SK-N-SH (cell line): Measurements from ENCODE around the gene HBQ1. TPM values are rescaled to one million over a fixed set of nuclear protein-coding genes. Genes with fewer than 3 reads are reported as not detected.
"Not testable (repeated sequence)": the region's sequence is repeated elsewhere in the genome, so short reads cannot be mapped to it uniquely, and the experiment has no call there.

Experiments
- CTCF ChIA-PET: fragments of 300-600, 350-600 bp; formaldehyde crosslinking; extraction: SDS; loops from one replicate; lab custom pipeline; 2021; lab: Yijun Ruan, JAX
- POLR2A ChIA-PET: fragments of 350-600 bp; sonication (Branson Sonifier 250); formaldehyde crosslinking; extraction: SDS; loops from one replicate; lab custom pipeline; 2020; ENCODE audit warnings: antibody characterized with exemption, inconsistent platforms; lab: Yijun Ruan, JAX
- DNase-seq: peaks from one replicate; pipeline ENCODE4 v3.0.0; 2012
- H2AFZ ChIP-seq: fragments of 200-600 bp; sonication (generic); 2 replicates; pipeline ENCODE4 v1.8.1; 2016; ENCODE audit warnings: antibody characterized with exemption, mild to moderate bottlenecking, low read depth
- H3F3A ChIP-seq: fragments of 200-600 bp; sonication (generic); replicated peaks from 2 replicates; pipeline ENCODE3; 2016; ENCODE audit warnings: antibody characterized with exemption, mild to moderate bottlenecking; ENCODE audit not compliant: insufficient read depth
- H3K27ac ChIP-seq, 2 experiments: fragments of 200-500 bp in 1 of 2; fragments of 200-600 bp in 1 of 2; sonication (Bioruptor generic) in 1 of 2; sonication (generic), shearing (Covaris generic) in 1 of 2; 2 replicates each; pipeline versions ENCODE4 v1.5.1 to v1.6.1; 2014 to 2016; ENCODE audit warnings: low read depth in 2 of 2, inconsistent platforms in 1 of 2, low read length in 1 of 2, mild to moderate bottlenecking in 1 of 2, mixed read lengths in 1 of 2
- H3K27me3 ChIP-seq: fragments of 200-600 bp; sonication (generic), shearing (Covaris generic); 2 replicates; pipeline ENCODE4 v1.6.1; 2016; ENCODE audit warnings: mixed run types; ENCODE audit not compliant: insufficient read depth
- H3K36me3 ChIP-seq, 2 experiments: fragments of 200-500 bp in 1 of 2; fragments of 200-600 bp in 1 of 2; sonication (Bioruptor generic) in 1 of 2; sonication (generic) in 1 of 2; replicated peaks in 1 of 2; 2 replicates each; pipeline versions ENCODE3 to v1.5.1; 2014 to 2016; ENCODE audit warnings: low read length in 1 of 2, mild to moderate bottlenecking in 1 of 2; ENCODE audit not compliant: insufficient read depth in 2 of 2, control insufficient read depth in 1 of 2
- H3K4me1 ChIP-seq, 2 experiments: fragments of 200-500 bp in 1 of 2; fragments of 200-600 bp in 1 of 2; sonication (Bioruptor generic) in 1 of 2; sonication (generic), shearing (Covaris generic) in 1 of 2; 2 replicates each; pipeline versions ENCODE4 v1.5.1 to v1.6.1; 2014 to 2016; ENCODE audit warnings: low read depth in 1 of 2, low read length in 1 of 2, mixed run types in 1 of 2; ENCODE audit not compliant: insufficient read depth in 2 of 2, control insufficient read depth in 1 of 2
- H3K4me2 ChIP-seq: fragments of 200-600 bp; sonication (generic), shearing (Covaris generic); 2 replicates; pipeline ENCODE4 v1.6.1; 2017; ENCODE audit warnings: mixed run types
- H3K4me3 ChIP-seq, 2 experiments: fragments of 200-500 bp in 1 of 2; fragments of 200-600 bp in 1 of 2; sonication (Bioruptor generic) in 1 of 2; sonication (generic), shearing (Covaris generic) in 1 of 2; 2 replicates each; pipeline versions ENCODE4 v1.5.1 to v1.8.1; 2014 to 2016; ENCODE audit warnings: low read depth in 2 of 2, inconsistent platforms in 1 of 2, low read length in 1 of 2, mild to moderate bottlenecking in 1 of 2, mixed read lengths in 1 of 2, moderate library complexity in 1 of 2
- H3K79me2 ChIP-seq: fragments of 200-600 bp; sonication (generic); 2 replicates; pipeline ENCODE4 v1.8.1; 2017; ENCODE audit warnings: mild to moderate bottlenecking; ENCODE audit not compliant: insufficient read depth
- H3K9ac ChIP-seq: fragments of 200-600 bp; sonication (generic); 2 replicates; pipeline ENCODE4 v1.6.1; 2017; ENCODE audit warnings: mixed run types
- H3K9me2 ChIP-seq: fragments of 200-600 bp; sonication (generic); 2 replicates; pipeline ENCODE4 v1.6.1; 2017; ENCODE audit warnings: mixed run types
- H3K9me3 ChIP-seq: fragments of 200-600 bp; sonication (generic); 2 replicates; pipeline ENCODE4 v1.6.1; 2017; ENCODE audit warnings: mixed run types, mild to moderate bottlenecking, moderate library complexity
- H4K20me1 ChIP-seq: fragments of 200-600 bp; sonication (generic); 2 replicates; pipeline ENCODE4 v1.6.1; 2017; ENCODE audit warnings: mild to moderate bottlenecking, mixed run types; ENCODE audit not compliant: insufficient read depth
- JUND ChIP-seq: IDR thresholded peaks from 2 replicates; pipeline ENCODE4 v1.4.0; 2012
- NFIC ChIP-seq: IDR thresholded peaks from 2 replicates; pipeline ENCODE4 v1.4.0; 2012; ENCODE audit warnings: borderline replicate concordance
- PBX3 ChIP-seq: IDR thresholded peaks from 2 replicates; pipeline ENCODE4; 2012
- REST ChIP-seq: IDR thresholded peaks from 2 replicates; pipeline ENCODE4 v1.6.1; 2012; ENCODE audit warnings: mild to moderate bottlenecking, low read depth, low read length, moderate library complexity
- RFX5 ChIP-seq: IDR thresholded peaks from 2 replicates; pipeline ENCODE4 v1.6.1; 2012; ENCODE audit warnings: mild to moderate bottlenecking, improper control_type of control experiment, low read length
- SIN3A ChIP-seq: IDR thresholded peaks from 2 replicates; pipeline ENCODE4 v1.6.1; 2012; ENCODE audit warnings: low read depth, mild to moderate bottlenecking, low read length, moderate library complexity, borderline replicate concordance
- WGBS: methylation state at CpG from one replicate; pipeline ENCODE4 v1.1.6; 2017; ENCODE audit warnings: low lambda C conversion rate; 5-methylcytosine and 5-hydroxymethylcytosine counted together
- polyA plus RNA-seq, 3 experiments: library from polyadenylated mRNA; depleted of rRNA; stranded (reverse); fragments of >200 nt; gene quantifications; 2 replicates each; pipeline ENCODE4 v1.2.3, GENCODE V29; 2012
- TF ChIP-seq, protein P1 (sequence below): fragments of 200-600 bp; sonication (generic); IDR thresholded peaks from 2 replicates; pipeline ENCODE4 v1.6.1; 2017; ENCODE audit warnings: antibody characterized with exemption, mild to moderate bottlenecking, moderate library complexity

HBQ1 gene
- polyA plus RNA-seq, 1 of the 3 experiments (the other 2 are of a cell fraction) = 5.2 TPM

- 0% methylated on average over 1 of the region's 1 CpG for WGBS
- H3K4me1 ChIP-seq = peaks cover 0 to 5% of the 10 kb centered on the region in 2 experiments; a peak in 1 of 4 replicates
- H3K27me3 ChIP-seq = peaks cover 33% of the 10 kb centered on the region
- POLR2A ChIA-PET = no interaction called here
- no peak overlapping the region for H3K4me3 ChIP-seq
- H2AFZ ChIP-seq = no peak overlapping the region
- peaks cover 11% of the 10 kb centered on the region; the same call in 1 of the 2 replicates for H4K20me1 ChIP-seq
- TF ChIP-seq NFIC (no peak), PBX3 (no peak), JUND (no peak), REST (0 out of 2 replicates have a peak, but pooled peaks have one; percentile 34), RFX5 (no peak), SIN3A (no peak)
- TF ChIP-seq, protein P1, sequence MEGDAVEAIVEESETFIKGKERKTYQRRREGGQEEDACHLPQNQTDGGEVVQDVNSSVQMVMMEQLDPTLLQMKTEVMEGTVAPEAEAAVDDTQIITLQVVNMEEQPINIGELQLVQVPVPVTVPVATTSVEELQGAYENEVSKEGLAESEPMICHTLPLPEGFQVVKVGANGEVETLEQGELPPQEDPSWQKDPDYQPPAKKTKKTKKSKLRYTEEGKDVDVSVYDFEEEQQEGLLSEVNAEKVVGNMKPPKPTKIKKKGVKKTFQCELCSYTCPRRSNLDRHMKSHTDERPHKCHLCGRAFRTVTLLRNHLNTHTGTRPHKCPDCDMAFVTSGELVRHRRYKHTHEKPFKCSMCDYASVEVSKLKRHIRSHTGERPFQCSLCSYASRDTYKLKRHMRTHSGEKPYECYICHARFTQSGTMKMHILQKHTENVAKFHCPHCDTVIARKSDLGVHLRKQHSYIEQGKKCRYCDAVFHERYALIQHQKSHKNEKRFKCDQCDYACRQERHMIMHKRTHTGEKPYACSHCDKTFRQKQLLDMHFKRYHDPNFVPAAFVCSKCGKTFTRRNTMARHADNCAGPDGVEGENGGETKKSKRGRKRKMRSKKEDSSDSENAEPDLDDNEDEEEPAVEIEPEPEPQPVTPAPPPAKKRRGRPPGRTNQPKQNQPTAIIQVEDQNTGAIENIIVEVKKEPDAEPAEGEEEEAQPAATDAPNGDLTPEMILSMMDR = no peak
- no peaks in the 10 kb centered on the region for H3K9me3 ChIP-seq
- no peaks in the 10 kb centered on the region for H3K36me3 ChIP-seq
- H3K9ac ChIP-seq = no peak overlapping the region
- H3F3A ChIP-seq = peaks cover 7% of the 10 kb centered on the region
- no peaks in the 10 kb centered on the region for H3K79me2 ChIP-seq
- no peak for DNase-seq
- no peak overlapping the region for H3K27ac ChIP-seq
- no peaks in the 10 kb centered on the region for H3K9me2 ChIP-seq
- no peak overlapping the region for H3K4me2 ChIP-seq
- CTCF ChIA-PET = interaction anchor here (1.4 to 2.4 kb wide), 3 partner anchors 10 to 64 kb away, joined by 5 to 16 read pairs (median 7); partner anchors contain the start of gene HBQ1
Observed at GRCh38 chr16:170788-171187, 9.5 kb upstream of the HBQ1 start.

DNA sequence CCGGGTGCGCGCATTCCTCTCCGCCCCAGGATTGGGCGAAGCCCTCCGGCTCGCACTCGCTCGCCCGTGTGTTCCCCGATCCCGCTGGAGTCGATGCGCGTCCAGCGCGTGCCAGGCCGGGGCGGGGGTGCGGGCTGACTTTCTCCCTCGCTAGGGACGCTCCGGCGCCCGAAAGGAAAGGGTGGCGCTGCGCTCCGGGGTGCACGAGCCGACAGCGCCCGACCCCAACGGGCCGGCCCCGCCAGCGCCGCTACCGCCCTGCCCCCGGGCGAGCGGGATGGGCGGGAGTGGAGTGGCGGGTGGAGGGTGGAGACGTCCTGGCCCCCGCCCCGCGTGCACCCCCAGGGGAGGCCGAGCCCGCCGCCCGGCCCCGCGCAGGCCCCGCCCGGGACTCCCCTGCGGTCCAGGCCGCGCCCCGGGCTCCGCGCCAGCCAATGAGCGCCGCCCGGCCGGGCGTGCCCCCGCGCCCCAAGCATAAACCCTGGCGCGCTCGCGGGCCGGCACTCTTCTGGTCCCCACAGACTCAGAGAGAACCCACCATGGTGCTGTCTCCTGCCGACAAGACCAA is 7.8 kb upstream of the HBQ1 start, which contains the start of gene HBA2:
TSS of gene HBA2 (plus strand) at position 503 of the 568 bp plus-strand sequence. CDS start at position 540, 37 bp downstream.
- CTCF ChIA-PET = interaction anchor here (0.9 to 2.4 kb wide), 3 partner anchors 8 to 75 kb away, joined by 3 to 16 read pairs (median 4); partner anchors contain the start of gene HBQ1
- H2AFZ ChIP-seq, H3K4me3 ChIP-seq, H3K9me3 ChIP-seq, H3K9ac ChIP-seq, DNase-seq, H3K4me1 ChIP-seq, H3K79me2 ChIP-seq, H3K36me3 ChIP-seq, H3K9me2 ChIP-seq, H3K4me2 ChIP-seq, POLR2A ChIA-PET, H3F3A ChIP-seq, H3K27ac ChIP-seq: not testable (repeated sequence)
- no CpG with 5 or more reads among the region's 74 CpGs for WGBS
- H4K20me1 ChIP-seq = peaks cover 11% of the 10 kb centered on the region; the same call in 1 of the 2 replicates
- peaks cover 22% of the 10 kb centered on the region for H3K27me3 ChIP-seq

DNA sequence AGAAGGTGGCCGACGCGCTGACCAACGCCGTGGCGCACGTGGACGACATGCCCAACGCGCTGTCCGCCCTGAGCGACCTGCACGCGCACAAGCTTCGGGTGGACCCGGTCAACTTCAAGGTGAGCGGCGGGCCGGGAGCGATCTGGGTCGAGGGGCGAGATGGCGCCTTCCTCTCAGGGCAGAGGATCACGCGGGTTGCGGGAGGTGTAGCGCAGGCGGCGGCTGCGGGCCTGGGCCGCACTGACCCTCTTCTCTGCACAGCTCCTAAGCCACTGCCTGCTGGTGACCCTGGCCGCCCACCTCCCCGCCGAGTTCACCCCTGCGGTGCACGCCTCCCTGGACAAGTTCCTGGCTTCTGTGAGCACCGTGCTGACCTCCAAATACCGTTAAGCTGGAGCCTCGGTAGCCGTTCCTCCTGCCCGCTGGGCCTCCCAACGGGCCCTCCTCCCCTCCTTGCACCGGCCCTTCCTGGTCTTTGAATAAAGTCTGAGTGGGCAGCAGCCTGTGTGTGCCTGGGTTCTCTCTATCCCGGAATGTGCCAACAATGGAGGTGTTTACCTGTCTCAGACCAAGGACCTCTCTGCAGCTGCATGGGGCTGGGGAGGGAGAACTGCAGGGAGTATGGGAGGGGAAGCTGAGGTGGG is 6.9 kb upstream of the HBQ1 start:
- H3K4me1 ChIP-seq, POLR2A ChIA-PET, H3K27ac ChIP-seq, H3K9me2 ChIP-seq, H3K9me3 ChIP-seq, H3K4me2 ChIP-seq, H3K36me3 ChIP-seq, H3K79me2 ChIP-seq, CTCF ChIA-PET, H3K4me3 ChIP-seq, H3K9ac ChIP-seq, H3F3A ChIP-seq, DNase-seq, H2AFZ ChIP-seq: not testable (repeated sequence)
- H3K27me3 ChIP-seq = peaks cover 27% of the 10 kb centered on the region
- 52% methylated on average over 7 of the region's 44 CpGs for WGBS
- peaks cover 13% of the 10 kb centered on the region for H4K20me1 ChIP-seq
